ENCODE results near the gene RPS14. TPM values are rescaled to one million over a fixed set of nuclear protein-coding genes. Genes with fewer than 3 reads are reported as not detected.
"Not testable (repeated sequence)": the region's sequence is repeated elsewhere in the genome, so short reads cannot be mapped to it uniquely, and the experiment has no call there.

The RPS14 gene
- polyA plus RNA-seq, 1 donor (not counting 4 experiments of a cell fraction or from before 2014, with no cell fraction given), result 3,540 TPM

DNA sequence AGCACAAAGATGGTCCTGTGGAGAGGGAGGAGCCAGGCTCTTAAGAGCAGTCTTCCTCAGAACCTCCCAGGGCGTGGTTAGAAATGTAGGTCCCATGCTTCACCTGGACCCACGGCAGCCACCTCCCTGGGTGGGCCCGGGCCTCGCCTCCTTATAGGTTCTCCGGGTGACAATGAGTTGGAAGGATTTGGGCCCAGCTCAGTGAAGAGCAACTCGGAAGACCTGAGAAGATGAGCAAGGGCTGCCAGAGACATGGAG, 32.1 kb upstream of the RPS14 start:
- TF ChIP-seq EZH2 (IDR thresholded peaks at IDR 0.05; ENCODE audit: low read length) (no peak), CTCF (optimal IDR thresholded peaks at IDR 0.05 in 1 of 3, IDR thresholded peaks at IDR 0.05 in 1 of 3, conservative IDR thresholded peaks at IDR 0.05 in 1 of 3; ENCODE audit: extremely low read depth in 1 of 3, insufficient read depth in 2 of 3, low read length in 3 of 3) (no peak)
- H4K20me1 ChIP-seq (ENCODE audit: control insufficient read depth, extremely low read depth, insufficient read depth, low read length), result no peaks in the 10 kb centered on the region
- DNase-seq (ENCODE audit: low read depth, low spot score), result no peak
- no peak overlapping the region for H3K9ac ChIP-seq (ENCODE audit: control insufficient read depth, extremely low read depth, insufficient read depth, low read length)
- H3K9me3 ChIP-seq (ENCODE audit: control insufficient read depth, low read depth, low read length), result no peaks in the 10 kb centered on the region
- H2AFZ ChIP-seq (ENCODE audit: control insufficient read depth, low read length), result no peak overlapping the region
- dilution Hi-C loops (cut with MboI; ENCODE audit: extremely low pct_ligation_motif_present, low sequenced_read_pairs), result no loop called here
- H3K36me3 ChIP-seq (ENCODE audit: control insufficient read depth in 2 of 2, extremely low read depth in 1 of 2, insufficient read depth in 2 of 2, low read length in 2 of 2), result no peaks in the 10 kb centered on the region
- H3K4me2 ChIP-seq (ENCODE audit: control insufficient read depth, extremely low read depth, insufficient read depth, low read depth, low read length), result no peak overlapping the region
- FAIRE-seq, result no peak
- H3K27me3 ChIP-seq (ENCODE audit: control insufficient read depth, extremely low read depth, insufficient read depth, low read length), result no peaks in the 10 kb centered on the region
- H3K4me3 ChIP-seq (ENCODE audit: control insufficient read depth in 2 of 3, extremely low read depth in 1 of 3, insufficient read depth in 2 of 3, low read depth in 1 of 3, low read length in 3 of 3), result no peak overlapping the region
- H3K9me1 ChIP-seq (ENCODE audit: control insufficient read depth, extremely low read depth, insufficient read depth, low read length), result no peaks in the 10 kb centered on the region
- H3K79me2 ChIP-seq (ENCODE audit: control insufficient read depth, insufficient read depth, low read length), result peaks cover 1% of the 10 kb centered on the region
- H3K4me1 ChIP-seq (ENCODE audit: control insufficient read depth, extremely low read depth, insufficient read depth, low read length), result no peaks in the 10 kb centered on the region
- H3K27ac ChIP-seq (ENCODE audit: control insufficient read depth, insufficient read depth, low read length), result no peak overlapping the region

GRCh38 chr5:150479416-150479815, 29.9 kb upstream of the RPS14 start:
- DNase-seq (ENCODE audit: low read depth, low spot score) (no peak), FAIRE-seq (no peak)
- H3K36me3 ChIP-seq (ENCODE audit: control insufficient read depth in 2 of 2, extremely low read depth in 1 of 2, insufficient read depth in 2 of 2, low read length in 2 of 2), result no peaks in the 10 kb centered on the region
- H3K9me1 ChIP-seq (ENCODE audit: control insufficient read depth, extremely low read depth, insufficient read depth, low read length), result no peaks in the 10 kb centered on the region
- H3K27me3 ChIP-seq (ENCODE audit: control insufficient read depth, extremely low read depth, insufficient read depth, low read length), result no peaks in the 10 kb centered on the region
- H3K9ac ChIP-seq (ENCODE audit: control insufficient read depth, extremely low read depth, insufficient read depth, low read length), result no peak overlapping the region
- no peaks in the 10 kb centered on the region for H3K79me2 ChIP-seq (ENCODE audit: control insufficient read depth, insufficient read depth, low read length)
- no peak for TF ChIP-seq CTCF (optimal IDR thresholded peaks at IDR 0.05 in 1 of 3, IDR thresholded peaks at IDR 0.05 in 1 of 3, conservative IDR thresholded peaks at IDR 0.05 in 1 of 3; ENCODE audit: extremely low read depth in 1 of 3, insufficient read depth in 2 of 3, low read length in 3 of 3)
- TF ChIP-seq EZH2 (IDR thresholded peaks at IDR 0.05; ENCODE audit: low read length), result no peak
- no peak overlapping the region for H3K27ac ChIP-seq (ENCODE audit: control insufficient read depth, insufficient read depth, low read length)
- H3K9me3 ChIP-seq (ENCODE audit: control insufficient read depth, low read depth, low read length), result no peaks in the 10 kb centered on the region
- H3K4me2 ChIP-seq (ENCODE audit: control insufficient read depth, extremely low read depth, insufficient read depth, low read depth, low read length), result no peak overlapping the region
- H2AFZ ChIP-seq (ENCODE audit: control insufficient read depth, low read length), result no peak overlapping the region
- dilution Hi-C loops (cut with MboI; ENCODE audit: extremely low pct_ligation_motif_present, low sequenced_read_pairs), result no loop called here
- no peak overlapping the region for H3K4me3 ChIP-seq (ENCODE audit: control insufficient read depth in 2 of 3, extremely low read depth in 1 of 3, insufficient read depth in 2 of 3, low read depth in 1 of 3, low read length in 3 of 3)
- H3K4me1 ChIP-seq (ENCODE audit: control insufficient read depth, extremely low read depth, insufficient read depth, low read length), result no peaks in the 10 kb centered on the region
- H4K20me1 ChIP-seq (ENCODE audit: control insufficient read depth, extremely low read depth, insufficient read depth, low read length), result no peaks in the 10 kb centered on the region

- dilution Hi-C loops (cut with MboI; ENCODE audit: extremely low pct_ligation_motif_present, low sequenced_read_pairs); H3K4me2 ChIP-seq (ENCODE audit: control insufficient read depth, extremely low read depth, insufficient read depth, low read depth, low read length); H3K9ac ChIP-seq (ENCODE audit: control insufficient read depth, extremely low read depth, insufficient read depth, low read length); H3K27ac ChIP-seq (ENCODE audit: control insufficient read depth, insufficient read depth, low read length); H3K79me2 ChIP-seq (ENCODE audit: control insufficient read depth, insufficient read depth, low read length); H3K36me3 ChIP-seq (ENCODE audit: control insufficient read depth in 2 of 2, extremely low read depth in 1 of 2, insufficient read depth in 2 of 2, low read length in 2 of 2); DNase-seq (ENCODE audit: low read depth, low spot score); H4K20me1 ChIP-seq (ENCODE audit: control insufficient read depth, extremely low read depth, insufficient read depth, low read length); H3K9me1 ChIP-seq (ENCODE audit: control insufficient read depth, extremely low read depth, insufficient read depth, low read length); FAIRE-seq; H3K27me3 ChIP-seq (ENCODE audit: control insufficient read depth, extremely low read depth, insufficient read depth, low read length); H2AFZ ChIP-seq (ENCODE audit: control insufficient read depth, low read length); H3K4me3 ChIP-seq (ENCODE audit: control insufficient read depth in 2 of 3, extremely low read depth in 1 of 3, insufficient read depth in 2 of 3, low read depth in 1 of 3, low read length in 3 of 3); H3K9me3 ChIP-seq (ENCODE audit: control insufficient read depth, low read depth, low read length): not testable (repeated sequence)
- H3K4me1 ChIP-seq (ENCODE audit: control insufficient read depth, extremely low read depth, insufficient read depth, low read length), result peaks cover 23% of the 10 kb centered on the region
Observed at GRCh38 chr5:150476568-150476967, 27.0 kb upstream of the RPS14 start.
